Fibroblast of peridontal ligament (primary cell): ENCODE results near the gene YBX1.

Source experiments
- DNase-seq: peaks from one replicate; pipeline ENCODE4 v3.0.0-alpha.2; 2010; ENCODE audit errors: extremely low read depth

Gene YBX1

DNA sequence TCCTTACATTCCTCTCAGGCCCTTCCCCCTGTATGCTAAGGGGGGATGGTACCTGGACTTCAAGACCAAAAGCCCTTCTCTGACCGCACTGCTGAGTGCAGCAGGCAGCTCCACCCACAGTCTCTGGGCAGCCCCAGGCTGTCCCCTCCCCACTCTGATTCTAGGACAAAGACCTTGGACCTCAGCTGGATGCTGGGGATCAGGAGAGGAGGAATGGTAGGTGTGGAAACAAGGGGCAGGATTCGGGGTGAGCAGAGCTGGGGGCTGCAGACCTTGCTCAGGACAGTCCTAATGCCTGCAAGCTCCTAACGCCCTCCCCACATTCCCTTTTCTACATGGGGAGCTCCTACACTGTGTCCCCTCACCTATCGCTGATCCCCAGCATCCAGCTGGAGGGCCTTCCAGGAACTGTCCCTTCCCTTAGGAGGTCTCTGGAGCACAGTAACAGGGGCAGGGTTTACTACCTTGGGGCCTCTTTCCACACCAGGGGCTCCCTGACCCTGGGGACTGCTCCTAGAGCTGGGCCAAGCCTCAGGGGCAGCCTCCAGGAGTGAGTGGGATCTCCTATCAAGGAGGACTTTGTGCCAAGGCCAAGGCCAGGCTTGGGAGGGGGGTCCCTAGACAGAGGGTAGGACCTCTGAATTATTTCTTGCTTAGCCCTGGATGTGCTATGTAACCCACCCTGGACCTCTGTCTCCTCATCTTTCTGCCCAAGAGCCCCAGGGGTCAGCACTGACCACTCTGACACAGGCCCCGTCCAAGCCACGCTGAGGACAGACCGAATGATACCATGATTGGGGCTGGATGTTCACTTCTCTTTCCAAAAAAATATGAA lies 52.2 kb downstream of the YBX1 start:
- no peak for DNase-seq

- no peak for DNase-seq
These were observed 52.8 kb downstream of the YBX1 start for GRCh38 chr1:42735056-42735455.

- no peak for DNase-seq
These were observed 53.4 kb downstream of the YBX1 start for GRCh38 chr1:42735477-42736105.

- no peak for DNase-seq
These were observed 53.9 kb downstream of the YBX1 start for GRCh38 chr1:42736152-42736551.

DNA sequence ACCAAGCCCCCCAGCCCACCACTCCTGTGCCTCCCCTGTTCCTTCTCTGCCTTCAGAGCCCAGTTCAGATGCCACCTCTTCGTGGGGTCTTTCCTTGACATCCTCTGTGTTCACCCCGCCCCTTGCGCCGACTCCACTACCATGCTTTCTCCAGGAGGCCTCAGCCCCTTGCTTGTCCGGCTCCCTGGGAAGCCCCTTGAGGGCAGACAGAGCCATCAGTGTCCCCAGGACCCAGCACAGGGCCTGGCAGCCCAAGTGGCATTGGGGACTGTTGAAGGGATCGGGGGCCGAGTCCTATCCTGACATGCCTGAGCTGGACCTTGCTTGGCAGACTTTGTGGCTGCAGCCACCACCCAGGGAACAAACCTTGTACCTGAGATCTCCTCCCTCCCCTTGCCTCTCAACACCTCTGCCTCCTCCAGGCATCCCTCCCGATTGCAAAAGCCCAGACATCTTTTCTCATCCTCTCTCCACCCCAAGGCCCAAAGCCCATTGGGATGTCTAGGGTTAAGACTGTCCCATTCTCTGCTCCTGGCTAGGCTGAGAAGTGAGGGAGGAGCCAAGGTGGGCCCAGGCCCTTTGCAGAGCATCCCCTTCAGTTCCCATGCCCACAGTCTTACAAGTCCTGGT lies 54.5 kb downstream of the YBX1 start:
- DNase-seq = no peak

DNA sequence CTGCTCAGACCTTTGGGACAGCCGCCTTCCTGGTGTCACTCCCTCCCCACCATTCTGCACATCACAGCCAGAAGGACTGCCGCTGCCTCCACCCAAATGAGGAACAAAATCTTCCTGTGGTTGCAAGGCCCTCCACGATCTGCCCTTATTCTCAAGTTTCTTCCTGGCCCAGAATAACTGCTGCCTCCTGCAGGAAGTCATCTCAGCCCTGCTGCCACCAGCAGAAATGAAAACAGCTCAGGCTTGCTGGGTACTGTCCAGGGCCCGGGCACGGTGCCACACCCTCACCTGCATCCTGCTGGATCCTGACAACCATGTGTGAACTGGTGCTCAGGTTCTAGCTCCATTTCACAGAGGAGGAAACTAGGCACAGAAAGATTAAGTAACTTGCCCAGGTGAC lies 55.0 kb downstream of the YBX1 start:
- no peak for DNase-seq

DNA sequence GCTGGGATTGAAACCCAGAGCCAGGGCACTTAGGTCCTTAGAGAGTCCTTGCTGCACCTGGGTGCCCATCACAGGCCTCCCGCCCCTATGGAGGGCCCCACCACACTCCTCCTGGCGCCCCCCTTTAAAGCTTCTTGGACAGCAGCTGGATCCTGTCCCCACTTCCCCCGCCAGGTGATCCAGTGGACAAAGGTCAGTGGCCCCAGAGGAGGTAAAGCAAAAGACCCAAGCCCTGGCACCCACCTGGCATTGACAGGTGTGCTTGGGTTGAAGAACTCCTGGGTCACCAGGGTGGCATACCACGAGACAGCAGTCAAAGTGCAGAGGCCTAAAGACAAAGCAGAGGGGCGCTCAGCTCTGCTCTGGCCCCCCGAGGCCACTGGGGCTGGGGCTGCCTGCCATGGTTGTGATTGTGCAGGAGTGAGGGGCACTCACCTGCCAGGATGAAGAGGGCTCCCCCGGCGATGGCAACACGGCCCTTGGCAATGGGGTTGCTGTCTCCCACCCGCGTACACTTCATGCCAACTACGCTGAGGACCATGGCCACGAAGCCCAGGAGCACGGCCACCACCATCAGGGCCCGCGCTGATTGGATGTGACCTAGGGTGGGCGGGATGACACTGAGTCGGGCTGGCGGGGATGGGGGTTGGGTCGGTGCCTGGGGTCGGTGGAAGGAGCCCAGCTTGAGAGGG lies 55.9 kb downstream of the YBX1 start:
- no peak for DNase-seq

DNA sequence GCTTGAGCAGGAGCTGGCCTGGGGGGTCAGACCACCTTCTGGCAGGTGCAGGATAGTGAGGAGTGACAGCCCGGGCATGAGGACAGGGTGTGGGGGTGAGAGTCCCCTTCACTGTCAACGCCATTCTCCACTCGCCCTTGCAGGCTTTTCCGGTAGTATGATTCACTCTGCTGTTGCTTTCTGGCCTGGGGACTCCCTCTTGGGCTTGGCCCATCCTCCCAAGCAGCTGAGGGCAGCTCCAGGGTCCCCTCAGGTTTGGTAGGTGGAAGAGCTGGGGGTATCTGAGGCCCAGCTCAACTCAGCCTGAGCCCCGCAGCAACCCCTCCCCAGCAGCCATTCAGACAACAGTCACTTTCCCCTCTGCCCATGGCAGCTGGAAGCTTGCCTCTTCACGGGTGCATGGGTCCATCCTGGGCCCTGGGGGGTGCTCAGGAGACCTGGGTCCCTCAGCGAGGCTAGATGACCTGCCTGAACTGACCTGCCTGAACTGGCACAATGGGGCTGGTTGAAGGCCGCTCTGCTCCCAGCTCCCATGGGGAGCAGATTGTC lies 56.5 kb downstream of the YBX1 start:
- no peak for DNase-seq

DNA sequence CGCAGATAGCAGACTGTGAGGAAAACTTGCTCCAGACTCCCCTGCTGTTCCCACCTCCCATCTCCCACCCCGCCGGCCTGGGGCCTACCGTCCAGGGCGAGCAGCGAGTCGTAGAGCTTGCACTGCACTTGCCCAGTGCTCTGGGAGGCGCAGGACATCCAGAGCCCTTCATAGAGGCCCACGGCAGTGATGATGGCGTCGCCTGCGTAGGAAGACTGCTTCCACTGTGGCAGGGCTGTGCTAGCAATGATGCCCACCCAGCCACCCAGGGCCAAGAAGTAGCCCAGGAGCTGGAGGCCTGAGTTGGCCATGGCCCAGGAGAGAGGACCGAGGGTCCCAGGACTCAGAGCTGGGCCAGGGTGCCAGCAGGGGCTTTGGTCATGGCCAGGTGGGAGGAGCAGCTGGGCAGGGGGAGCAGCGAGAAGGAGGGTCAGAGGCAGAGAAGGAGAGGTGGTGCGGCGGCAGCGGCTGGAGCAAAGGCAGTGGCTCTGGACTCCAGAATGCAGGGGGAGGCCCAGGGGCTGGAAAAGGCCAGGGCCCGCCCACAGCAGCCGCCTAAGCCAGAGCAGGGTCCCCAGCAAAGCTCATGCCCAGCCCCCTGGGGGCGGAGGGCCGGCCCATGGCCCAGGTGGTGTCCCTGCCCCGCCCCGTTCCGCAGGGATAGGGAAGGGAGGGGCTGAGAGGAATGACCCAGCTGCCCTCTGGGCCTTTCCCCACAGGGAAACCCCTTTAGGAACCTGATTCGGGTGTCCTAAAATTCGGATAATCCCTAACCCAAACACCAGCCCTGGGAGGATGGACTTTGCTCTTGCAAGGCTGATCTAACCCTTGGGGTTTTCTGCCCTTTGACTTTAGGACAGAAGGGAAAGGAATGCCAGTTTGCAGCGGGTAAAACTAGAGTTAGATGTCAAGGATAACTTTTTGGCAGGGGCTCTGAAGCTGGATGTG lies 57.8 kb downstream of the YBX1 start, which contains the start of gene CLDN19:
CLDN19 (minus strand) TSS at position 484 of the 948 bp plus-strand sequence; CDS start at position 311, 173 bp downstream.
- no peak for DNase-seq

- no peak for DNase-seq
These were observed 58.8 kb downstream of the YBX1 start for GRCh38 chr1:42740851-42741580.

DNA sequence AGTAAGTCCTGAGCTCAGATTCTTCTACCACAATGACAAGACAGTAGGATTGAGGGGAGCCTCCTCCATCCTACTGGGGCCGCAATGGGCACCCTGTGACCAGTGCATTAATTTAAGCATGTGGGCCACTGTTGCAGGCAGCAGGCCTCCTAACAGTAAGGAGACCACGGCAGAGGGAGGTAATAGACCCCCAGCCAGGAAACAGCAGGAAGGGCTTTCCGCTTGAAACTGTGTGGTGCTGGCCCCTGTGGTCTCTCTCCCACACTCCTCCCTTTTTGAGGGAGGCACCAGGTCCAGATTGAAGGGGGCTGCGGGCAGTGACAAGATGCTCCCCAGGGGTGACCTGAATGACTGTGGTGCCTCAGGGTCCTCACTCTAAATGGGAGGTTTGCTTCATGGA lies 59.5 kb downstream of the YBX1 start:
- no peak for DNase-seq

DNA sequence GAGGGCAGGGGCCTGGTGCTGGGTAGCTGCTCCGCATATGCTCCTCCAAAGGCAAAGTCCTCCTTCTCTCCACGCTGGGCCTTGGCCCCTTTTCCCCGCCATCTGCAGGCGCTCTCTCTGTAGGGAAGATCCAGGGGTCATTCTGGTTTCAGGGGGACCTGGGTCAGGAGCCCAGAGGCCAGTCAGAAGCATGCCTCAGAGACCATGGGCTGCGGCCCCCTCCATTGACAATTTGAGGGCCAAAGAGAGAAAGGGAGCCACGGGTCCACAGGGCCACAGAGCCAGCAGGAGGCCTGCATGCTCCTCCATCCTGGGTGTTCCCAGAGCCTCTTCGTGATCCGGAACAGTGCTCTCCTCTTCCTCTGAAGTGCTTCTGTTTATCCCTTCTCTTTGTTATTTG lies 59.9 kb downstream of the YBX1 start:
- no peak for DNase-seq

DNA sequence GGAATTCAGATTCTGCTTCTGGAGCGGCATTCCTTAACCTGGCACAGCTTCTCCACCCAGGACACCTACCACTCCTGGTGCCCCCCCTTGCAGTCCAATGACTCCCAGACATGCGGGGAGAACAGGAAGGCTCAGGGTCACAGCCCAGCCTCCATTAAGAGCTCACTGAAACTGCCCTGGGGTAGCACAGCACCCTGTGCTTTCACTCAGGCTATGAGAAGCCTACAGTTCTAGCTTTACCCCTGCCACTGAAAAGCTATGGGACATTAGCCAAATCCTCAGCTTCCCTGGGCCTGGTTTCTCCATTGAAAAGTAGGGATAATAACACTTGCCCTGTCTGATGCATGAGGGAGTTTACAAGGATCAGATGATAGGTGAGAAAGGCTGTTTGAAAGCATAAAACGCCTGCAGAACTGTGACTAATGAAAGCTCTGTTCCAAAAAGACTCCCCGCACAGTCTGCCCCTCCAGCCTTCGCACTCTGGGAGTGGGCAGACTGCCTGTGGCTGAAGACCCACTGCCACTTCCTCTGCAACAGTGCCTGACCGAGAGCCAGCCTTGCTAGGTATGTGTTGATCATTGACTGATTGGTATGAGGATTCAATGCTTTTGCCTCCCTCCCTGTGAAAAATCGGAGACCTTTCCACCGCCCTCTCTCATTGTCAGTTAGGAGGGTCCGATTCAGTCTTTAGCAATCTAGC lies 60.5 kb downstream of the YBX1 start:
- DNase-seq = no peak

GRCh38 chr1:42743317-42744147 lies 61.3 kb downstream of the YBX1 start:
- peak; percentile 14 for DNase-seq

- no peak for DNase-seq
These were observed 61.9 kb downstream of the YBX1 start for GRCh38 chr1:42744148-42744413.

DNA sequence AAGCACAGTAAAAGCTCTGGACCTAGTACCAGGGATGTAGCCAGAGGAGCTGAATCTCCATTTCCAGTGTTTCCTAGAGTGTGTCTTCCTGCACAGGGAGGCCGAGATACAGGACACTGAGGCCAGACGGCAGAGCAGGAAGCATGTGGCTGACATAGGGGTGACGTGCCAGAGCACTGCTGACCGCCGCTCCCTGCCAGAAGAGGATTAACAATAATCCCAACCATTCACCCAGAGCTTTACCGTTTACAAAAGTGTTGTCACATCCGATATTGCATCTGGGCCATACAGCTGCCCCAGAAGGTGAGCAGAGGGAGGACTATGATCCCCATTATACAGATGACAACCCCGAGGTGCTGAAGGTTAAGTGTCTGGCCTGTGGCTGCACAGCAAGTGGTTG lies 63.6 kb downstream of the YBX1 start:
- no peak for DNase-seq

- no peak for DNase-seq
These were observed 64.4 kb downstream of the YBX1 start for GRCh38 chr1:42746436-42747105.

- peak; percentile 19 for DNase-seq
These were observed 64.9 kb downstream of the YBX1 start for GRCh38 chr1:42747125-42747524.
